Stomach (tissue), 4 donors: Measurements from ENCODE around the gene HOXA6.

Experiments used
- CTCF ChIP-seq, 7 experiments: fragments of 450-650 bp in 4 of 7; fragments of 200-600 bp in 3 of 7; sonication (generic) in 3 of 7; IDR thresholded peaks; one replicate each; pipeline ENCODE4 v1.5.1; 2016 to 2019; ENCODE audit warnings: antibody characterized with exemption in 7 of 7, control low read depth in 2 of 7, mild to moderate bottlenecking in 1 of 7
- EP300 ChIP-seq: sonication (generic); formaldehyde crosslinking; IDR thresholded peaks from one replicate; pipeline ENCODE4 v1.6.1; 2017; ENCODE audit warnings: antibody characterized with exemption
- POLR2A ChIP-seq, 4 donors: fragments of 450-650 bp; IDR thresholded peaks; one replicate each; pipeline ENCODE4 v1.6.1; 2016; ENCODE audit warnings: antibody characterized with exemption in 4 of 4, control low read depth in 2 of 4, mild to moderate bottlenecking in 1 of 4, moderate library complexity in 1 of 4
- POLR2AphosphoS5 ChIP-seq, 3 donors: sonication (generic); formaldehyde crosslinking; IDR thresholded peaks; one replicate each; pipeline ENCODE4 v1.6.1; 2016; ENCODE audit warnings: antibody characterized with exemption in 3 of 3

- no peak for TF ChIP-seq EP300
- no peak for TF ChIP-seq CTCF (IDR thresholded peaks at IDR 0.05)
- TF ChIP-seq POLR2A (IDR thresholded peaks at IDR 0.05) = no peak
- no peak for TF ChIP-seq POLR2AphosphoS5 (IDR thresholded peaks at IDR 0.05)
Observed at GRCh38 chr7:27104341-27105058, 43.1 kb downstream of the HOXA6 start.
